SK-N-SH (cell line): ENCODE measurements around the gene NBPF4. TPM values are rescaled to one million over a fixed set of nuclear protein-coding genes. Genes with fewer than 3 reads are reported as not detected.
"Not testable (repeated sequence)": the region's sequence is repeated elsewhere in the genome, so short reads cannot be mapped to it uniquely, and the experiment has no call there.

Experiments used
- CTCF ChIA-PET: fragments of 300-600, 350-600 bp; formaldehyde crosslinking; extraction: SDS; loops from one replicate; lab custom pipeline; 2021; lab: Yijun Ruan, JAX
- POLR2A ChIA-PET: fragments of 350-600 bp; sonication (Branson Sonifier 250); formaldehyde crosslinking; extraction: SDS; loops from one replicate; lab custom pipeline; 2020; ENCODE audit warnings: antibody characterized with exemption, inconsistent platforms; lab: Yijun Ruan, JAX
- DNase-seq: peaks from one replicate; pipeline ENCODE4 v3.0.0; 2012
- H2AFZ ChIP-seq: fragments of 200-600 bp; sonication (generic); 2 replicates; pipeline ENCODE4 v1.8.1; 2016; ENCODE audit warnings: antibody characterized with exemption, mild to moderate bottlenecking, low read depth
- H3F3A ChIP-seq: fragments of 200-600 bp; sonication (generic); replicated peaks from 2 replicates; pipeline ENCODE3; 2016; ENCODE audit warnings: antibody characterized with exemption, mild to moderate bottlenecking; ENCODE audit not compliant: insufficient read depth
- H3K27ac ChIP-seq, 2 experiments: fragments of 200-500 bp in 1 of 2; fragments of 200-600 bp in 1 of 2; sonication (Bioruptor generic) in 1 of 2; sonication (generic), shearing (Covaris generic) in 1 of 2; 2 replicates each; pipeline versions ENCODE4 v1.5.1 to v1.6.1; 2014 to 2016; ENCODE audit warnings: low read depth in 2 of 2, inconsistent platforms in 1 of 2, low read length in 1 of 2, mild to moderate bottlenecking in 1 of 2, mixed read lengths in 1 of 2
- H3K27me3 ChIP-seq: fragments of 200-600 bp; sonication (generic), shearing (Covaris generic); 2 replicates; pipeline ENCODE4 v1.6.1; 2016; ENCODE audit warnings: mixed run types; ENCODE audit not compliant: insufficient read depth
- H3K36me3 ChIP-seq, 2 experiments: fragments of 200-500 bp in 1 of 2; fragments of 200-600 bp in 1 of 2; sonication (Bioruptor generic) in 1 of 2; sonication (generic) in 1 of 2; replicated peaks in 1 of 2; 2 replicates each; pipeline versions ENCODE3 to v1.5.1; 2014 to 2016; ENCODE audit warnings: low read length in 1 of 2, mild to moderate bottlenecking in 1 of 2; ENCODE audit not compliant: insufficient read depth in 2 of 2, control insufficient read depth in 1 of 2
- H3K4me1 ChIP-seq, 2 experiments: fragments of 200-500 bp in 1 of 2; fragments of 200-600 bp in 1 of 2; sonication (Bioruptor generic) in 1 of 2; sonication (generic), shearing (Covaris generic) in 1 of 2; 2 replicates each; pipeline versions ENCODE4 v1.5.1 to v1.6.1; 2014 to 2016; ENCODE audit warnings: low read depth in 1 of 2, low read length in 1 of 2, mixed run types in 1 of 2; ENCODE audit not compliant: insufficient read depth in 2 of 2, control insufficient read depth in 1 of 2
- H3K4me2 ChIP-seq: fragments of 200-600 bp; sonication (generic), shearing (Covaris generic); 2 replicates; pipeline ENCODE4 v1.6.1; 2017; ENCODE audit warnings: mixed run types
- H3K4me3 ChIP-seq, 2 experiments: fragments of 200-500 bp in 1 of 2; fragments of 200-600 bp in 1 of 2; sonication (Bioruptor generic) in 1 of 2; sonication (generic), shearing (Covaris generic) in 1 of 2; 2 replicates each; pipeline versions ENCODE4 v1.5.1 to v1.8.1; 2014 to 2016; ENCODE audit warnings: low read depth in 2 of 2, inconsistent platforms in 1 of 2, low read length in 1 of 2, mild to moderate bottlenecking in 1 of 2, mixed read lengths in 1 of 2, moderate library complexity in 1 of 2
- H3K79me2 ChIP-seq: fragments of 200-600 bp; sonication (generic); 2 replicates; pipeline ENCODE4 v1.8.1; 2017; ENCODE audit warnings: mild to moderate bottlenecking; ENCODE audit not compliant: insufficient read depth
- H3K9ac ChIP-seq: fragments of 200-600 bp; sonication (generic); 2 replicates; pipeline ENCODE4 v1.6.1; 2017; ENCODE audit warnings: mixed run types
- H3K9me2 ChIP-seq: fragments of 200-600 bp; sonication (generic); 2 replicates; pipeline ENCODE4 v1.6.1; 2017; ENCODE audit warnings: mixed run types
- H3K9me3 ChIP-seq: fragments of 200-600 bp; sonication (generic); 2 replicates; pipeline ENCODE4 v1.6.1; 2017; ENCODE audit warnings: mixed run types, mild to moderate bottlenecking, moderate library complexity
- H4K20me1 ChIP-seq: fragments of 200-600 bp; sonication (generic); 2 replicates; pipeline ENCODE4 v1.6.1; 2017; ENCODE audit warnings: mild to moderate bottlenecking, mixed run types; ENCODE audit not compliant: insufficient read depth
- CHD2 ChIP-seq: fragments of 150-350 bp; IDR thresholded peaks from 2 replicates; pipeline ENCODE4 v1.6.1; 2018; ENCODE audit warnings: low read length; ENCODE audit not compliant: partially characterized antibody
- ELF1 ChIP-seq: IDR thresholded peaks from 2 replicates; pipeline ENCODE4 v1.4.0; 2012
- EZH2phosphoT487 ChIP-seq: fragments of 200-600 bp; sonication (generic); IDR thresholded peaks from 2 replicates; pipeline ENCODE4 v1.6.1; 2017; ENCODE audit warnings: low read depth, mixed run types, mild to moderate bottlenecking, antibody characterized with exemption, moderate library complexity, borderline replicate concordance
- FOSL2 ChIP-seq: IDR thresholded peaks from 2 replicates; pipeline ENCODE4 v1.4.0; 2012; ENCODE audit warnings: low read depth, mild to moderate bottlenecking, moderate library complexity, borderline replicate concordance
- FOXM1 ChIP-seq: IDR thresholded peaks from 2 replicates; pipeline ENCODE4 v1.4.0; 2012; ENCODE audit warnings: low read depth, mild to moderate bottlenecking
- GATA2 ChIP-seq: sonication (generic); formaldehyde crosslinking; IDR thresholded peaks from 2 replicates; pipeline ENCODE4 v1.5.0; 2020; ENCODE audit warnings: mild to moderate bottlenecking, missing genetic modification reagents
- JUND ChIP-seq: IDR thresholded peaks from 2 replicates; pipeline ENCODE4 v1.4.0; 2012
- NFIC ChIP-seq: IDR thresholded peaks from 2 replicates; pipeline ENCODE4 v1.4.0; 2012; ENCODE audit warnings: borderline replicate concordance
- NRF1 ChIP-seq: IDR thresholded peaks from 2 replicates; pipeline ENCODE4 v1.6.1; 2012; ENCODE audit warnings: low read depth, mild to moderate bottlenecking, low read length
- RAD21 ChIP-seq: IDR thresholded peaks from 2 replicates; pipeline ENCODE4 v1.6.1; 2012; ENCODE audit warnings: mild to moderate bottlenecking, low read length
- RCOR1 ChIP-seq: fragments of 150-350 bp; IDR thresholded peaks from 2 replicates; pipeline ENCODE4 v1.6.1; 2017; ENCODE audit warnings: antibody characterized with exemption, low read length
- RFX5 ChIP-seq: IDR thresholded peaks from 2 replicates; pipeline ENCODE4 v1.6.1; 2012; ENCODE audit warnings: mild to moderate bottlenecking, improper control_type of control experiment, low read length
- SIN3A ChIP-seq: IDR thresholded peaks from 2 replicates; pipeline ENCODE4 v1.6.1; 2012; ENCODE audit warnings: low read depth, mild to moderate bottlenecking, low read length, moderate library complexity, borderline replicate concordance
- SMC3 ChIP-seq: IDR thresholded peaks from 2 replicates; pipeline ENCODE4 v1.6.1; 2012; ENCODE audit warnings: low read depth, low read length, improper control_type of control experiment
- TEAD4 ChIP-seq: IDR thresholded peaks from 2 replicates; pipeline ENCODE4 v1.4.0; 2012; ENCODE audit warnings: mild to moderate bottlenecking, borderline replicate concordance; ENCODE audit not compliant: insufficient read depth
- WGBS: methylation state at CpG from one replicate; pipeline ENCODE4 v1.1.6; 2017; ENCODE audit warnings: low lambda C conversion rate; 5-methylcytosine and 5-hydroxymethylcytosine counted together
- polyA plus RNA-seq, 3 experiments: library from polyadenylated mRNA; depleted of rRNA; stranded (reverse); fragments of >200 nt; gene quantifications; 2 replicates each; pipeline ENCODE4 v1.2.3, GENCODE V29; 2012
- TF ChIP-seq, protein P1 (sequence below): IDR thresholded peaks from 2 replicates; pipeline ENCODE4; 2012
- TF ChIP-seq, protein P2 (sequence below): IDR thresholded peaks from 2 replicates; pipeline ENCODE4 v1.6.1; 2012; ENCODE audit warnings: mild to moderate bottlenecking, low read depth, low read length, moderate library complexity

The NBPF4 gene
- polyA plus RNA-seq, 1 of the 3 experiments (the other 2 are of a cell fraction), result not detected

DNA sequence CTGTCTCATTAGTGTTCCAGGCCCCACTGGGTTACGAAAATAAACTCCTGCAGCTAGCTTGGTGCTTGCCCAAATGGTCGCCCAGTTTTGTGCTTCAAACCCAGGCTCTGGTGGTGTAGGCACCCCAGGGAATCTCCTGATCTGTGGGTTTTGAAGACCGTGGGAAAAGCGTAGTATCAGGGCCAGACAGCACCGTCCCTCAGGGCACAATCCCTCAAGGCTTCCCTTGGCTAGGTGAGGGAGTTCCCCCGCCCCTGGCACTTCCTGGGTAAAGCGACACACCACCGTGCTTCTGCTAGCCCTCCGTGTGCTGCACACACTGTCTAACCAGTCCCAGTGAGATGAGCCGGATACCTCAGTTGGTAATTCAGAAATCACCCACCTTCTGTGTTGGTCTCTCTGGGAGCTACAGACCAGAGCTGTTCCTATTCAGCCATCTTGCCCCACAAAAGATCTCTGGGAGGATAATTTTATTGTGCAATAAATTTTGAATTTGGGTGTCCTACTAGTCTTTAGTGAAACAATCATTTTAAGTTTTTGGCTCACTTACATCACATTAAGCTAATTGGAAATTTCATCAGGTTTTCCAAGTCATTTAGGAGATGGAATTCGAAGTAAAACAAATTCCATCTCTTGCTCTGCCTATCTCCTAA, 34.3 kb downstream of the NBPF4 start:
- no peak overlapping the region for H2AFZ ChIP-seq
- 56% methylated on average over 4 of the region's 11 CpGs for WGBS
- H3K4me3 ChIP-seq, result no peak overlapping the region
- no peak overlapping the region for H3K27ac ChIP-seq
- H3K79me2 ChIP-seq, result no peaks in the 10 kb centered on the region
- H3K4me1 ChIP-seq, result no peaks in the 10 kb centered on the region; a peak in 1 of 4 replicates
- no peaks in the 10 kb centered on the region for H3K36me3 ChIP-seq
- peaks cover 12% of the 10 kb centered on the region; the same call in 1 of the 2 replicates for H3K27me3 ChIP-seq
- no peak overlapping the region for H3K4me2 ChIP-seq
- no peaks in the 10 kb centered on the region for H3F3A ChIP-seq
- DNase-seq, result no peak
- H3K9me3 ChIP-seq, result no peaks in the 10 kb centered on the region
- POLR2A ChIA-PET, result no interaction called here
- CTCF ChIA-PET, result interaction anchor here (1.4 kb wide), 1 partner anchor 427 kb away, joined by 4 read pairs; no protein-coding TSS in a partner anchor
- no peaks in the 10 kb centered on the region for H3K9me2 ChIP-seq
- no peaks in the 10 kb centered on the region for H4K20me1 ChIP-seq
- TF ChIP-seq NRF1 (no peak), CHD2 (no peak), RFX5 (no peak), GATA2 (CRISPR knock-in tag) (no peak), ELF1 (no peak), TEAD4 (no peak), SMC3 (no peak), NFIC (no peak), EZH2phosphoT487 (no peak), FOXM1 (no peak)
- TF ChIP-seq, protein P1, sequence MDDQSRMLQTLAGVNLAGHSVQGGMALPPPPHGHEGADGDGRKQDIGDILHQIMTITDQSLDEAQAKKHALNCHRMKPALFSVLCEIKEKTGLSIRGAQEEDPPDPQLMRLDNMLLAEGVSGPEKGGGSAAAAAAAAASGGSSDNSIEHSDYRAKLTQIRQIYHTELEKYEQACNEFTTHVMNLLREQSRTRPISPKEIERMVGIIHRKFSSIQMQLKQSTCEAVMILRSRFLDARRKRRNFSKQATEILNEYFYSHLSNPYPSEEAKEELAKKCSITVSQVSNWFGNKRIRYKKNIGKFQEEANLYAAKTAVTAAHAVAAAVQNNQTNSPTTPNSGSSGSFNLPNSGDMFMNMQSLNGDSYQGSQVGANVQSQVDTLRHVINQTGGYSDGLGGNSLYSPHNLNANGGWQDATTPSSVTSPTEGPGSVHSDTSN, result no peak
- H3K9ac ChIP-seq, result no peak overlapping the region

DNA sequence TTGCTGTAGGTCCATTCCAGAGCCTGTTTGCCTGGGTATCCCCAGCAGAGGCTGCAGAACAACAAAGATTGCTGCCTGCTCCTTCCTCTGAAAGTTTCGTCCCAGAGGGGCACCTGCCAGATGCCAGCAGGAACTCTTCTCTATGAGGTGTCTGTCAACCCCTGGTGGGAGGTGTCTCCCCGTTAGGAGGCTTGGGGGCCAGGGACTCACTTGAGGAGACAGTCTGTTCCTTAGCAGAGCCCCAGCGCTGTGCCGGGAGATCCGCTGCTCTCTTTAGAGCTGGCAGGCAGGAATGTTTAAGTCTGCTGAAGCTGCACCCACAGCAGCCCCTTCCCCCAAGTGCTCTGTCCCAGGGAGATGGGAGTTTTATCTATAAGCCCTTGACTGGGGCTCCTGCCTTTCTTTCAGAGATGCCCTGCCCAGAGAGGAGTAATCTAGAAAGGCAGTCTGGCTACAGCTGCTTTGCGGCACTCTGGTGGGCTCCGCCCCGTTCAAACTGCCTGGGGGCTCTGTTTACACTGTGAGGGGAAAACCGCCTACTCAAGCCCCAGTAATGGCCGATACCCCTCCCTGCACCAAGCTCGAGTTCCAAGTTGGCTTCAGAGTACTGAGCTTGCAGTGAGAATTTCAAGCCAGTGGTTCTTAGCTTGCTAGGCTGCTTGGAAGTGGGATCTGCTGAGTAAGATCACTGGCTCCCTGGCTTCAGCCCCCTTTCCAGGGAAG, 35.0 kb downstream of the NBPF4 start:
- H3K9me2 ChIP-seq, result no peaks in the 10 kb centered on the region
- no peak overlapping the region for H2AFZ ChIP-seq
- no peaks in the 10 kb centered on the region for H3K36me3 ChIP-seq
- H3K79me2 ChIP-seq, result no peaks in the 10 kb centered on the region
- DNase-seq, result no peak
- H3K9ac ChIP-seq, result no peak overlapping the region
- CTCF ChIA-PET, result no interaction called here
- H3K27ac ChIP-seq, result no peak overlapping the region
- TF ChIP-seq JUND (no peak), RCOR1 (no peak), FOXM1 (no peak), CHD2 (no peak), FOSL2 (no peak), TEAD4 (no peak), SIN3A (no peak), RAD21 (no peak)
- TF ChIP-seq, protein P1, result no peak
- TF ChIP-seq, protein P2, sequence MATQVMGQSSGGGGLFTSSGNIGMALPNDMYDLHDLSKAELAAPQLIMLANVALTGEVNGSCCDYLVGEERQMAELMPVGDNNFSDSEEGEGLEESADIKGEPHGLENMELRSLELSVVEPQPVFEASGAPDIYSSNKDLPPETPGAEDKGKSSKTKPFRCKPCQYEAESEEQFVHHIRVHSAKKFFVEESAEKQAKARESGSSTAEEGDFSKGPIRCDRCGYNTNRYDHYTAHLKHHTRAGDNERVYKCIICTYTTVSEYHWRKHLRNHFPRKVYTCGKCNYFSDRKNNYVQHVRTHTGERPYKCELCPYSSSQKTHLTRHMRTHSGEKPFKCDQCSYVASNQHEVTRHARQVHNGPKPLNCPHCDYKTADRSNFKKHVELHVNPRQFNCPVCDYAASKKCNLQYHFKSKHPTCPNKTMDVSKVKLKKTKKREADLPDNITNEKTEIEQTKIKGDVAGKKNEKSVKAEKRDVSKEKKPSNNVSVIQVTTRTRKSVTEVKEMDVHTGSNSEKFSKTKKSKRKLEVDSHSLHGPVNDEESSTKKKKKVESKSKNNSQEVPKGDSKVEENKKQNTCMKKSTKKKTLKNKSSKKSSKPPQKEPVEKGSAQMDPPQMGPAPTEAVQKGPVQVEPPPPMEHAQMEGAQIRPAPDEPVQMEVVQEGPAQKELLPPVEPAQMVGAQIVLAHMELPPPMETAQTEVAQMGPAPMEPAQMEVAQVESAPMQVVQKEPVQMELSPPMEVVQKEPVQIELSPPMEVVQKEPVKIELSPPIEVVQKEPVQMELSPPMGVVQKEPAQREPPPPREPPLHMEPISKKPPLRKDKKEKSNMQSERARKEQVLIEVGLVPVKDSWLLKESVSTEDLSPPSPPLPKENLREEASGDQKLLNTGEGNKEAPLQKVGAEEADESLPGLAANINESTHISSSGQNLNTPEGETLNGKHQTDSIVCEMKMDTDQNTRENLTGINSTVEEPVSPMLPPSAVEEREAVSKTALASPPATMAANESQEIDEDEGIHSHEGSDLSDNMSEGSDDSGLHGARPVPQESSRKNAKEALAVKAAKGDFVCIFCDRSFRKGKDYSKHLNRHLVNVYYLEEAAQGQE, result no peak
- H3K27me3 ChIP-seq, result peaks cover 12% of the 10 kb centered on the region; the same call in 1 of the 2 replicates
- 45% methylated on average over 7 of the region's 11 CpGs for WGBS
- POLR2A ChIA-PET, result no interaction called here
- H3K4me1 ChIP-seq, result no peaks in the 10 kb centered on the region; a peak in 1 of 4 replicates
- no peaks in the 10 kb centered on the region for H4K20me1 ChIP-seq
- no peak overlapping the region for H3K4me3 ChIP-seq
- H3F3A ChIP-seq, result no peaks in the 10 kb centered on the region
- H3K4me2 ChIP-seq, result no peak overlapping the region
- no peaks in the 10 kb centered on the region for H3K9me3 ChIP-seq

DNA sequence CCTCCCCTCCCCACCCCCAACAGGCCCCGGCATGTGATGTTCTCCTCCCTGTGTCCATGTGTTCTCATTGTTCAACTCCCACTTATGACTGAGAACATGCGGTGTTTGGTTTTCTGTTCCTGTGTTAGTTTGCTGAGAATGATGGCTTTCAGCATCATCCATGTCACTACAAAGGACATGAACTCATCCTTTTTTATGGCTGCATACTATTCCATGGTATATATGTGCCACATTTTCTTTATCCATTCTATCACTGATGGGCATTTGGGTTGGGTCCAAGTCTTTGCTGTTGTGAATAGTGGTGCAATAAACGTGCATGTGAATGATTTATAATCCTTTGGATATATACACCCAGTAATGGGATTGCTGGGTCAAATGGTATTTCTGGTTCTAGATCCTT, 40.3 kb downstream of the NBPF4 start:
- H3K4me1 ChIP-seq, DNase-seq, CTCF ChIA-PET, H3K9ac ChIP-seq, H4K20me1 ChIP-seq, H3K4me3 ChIP-seq, H3K9me2 ChIP-seq, H3K27me3 ChIP-seq, H3K9me3 ChIP-seq, H3K4me2 ChIP-seq, H3K27ac ChIP-seq, H2AFZ ChIP-seq, H3F3A ChIP-seq, H3K36me3 ChIP-seq, POLR2A ChIA-PET: not testable (repeated sequence)
- 64% methylated on average over 3 of the region's 3 CpGs for WGBS
- peaks cover 19% of the 10 kb centered on the region for H3K79me2 ChIP-seq
